Measurements from ENCODE around the gene CDX1.

The CDX1 gene

DNA sequence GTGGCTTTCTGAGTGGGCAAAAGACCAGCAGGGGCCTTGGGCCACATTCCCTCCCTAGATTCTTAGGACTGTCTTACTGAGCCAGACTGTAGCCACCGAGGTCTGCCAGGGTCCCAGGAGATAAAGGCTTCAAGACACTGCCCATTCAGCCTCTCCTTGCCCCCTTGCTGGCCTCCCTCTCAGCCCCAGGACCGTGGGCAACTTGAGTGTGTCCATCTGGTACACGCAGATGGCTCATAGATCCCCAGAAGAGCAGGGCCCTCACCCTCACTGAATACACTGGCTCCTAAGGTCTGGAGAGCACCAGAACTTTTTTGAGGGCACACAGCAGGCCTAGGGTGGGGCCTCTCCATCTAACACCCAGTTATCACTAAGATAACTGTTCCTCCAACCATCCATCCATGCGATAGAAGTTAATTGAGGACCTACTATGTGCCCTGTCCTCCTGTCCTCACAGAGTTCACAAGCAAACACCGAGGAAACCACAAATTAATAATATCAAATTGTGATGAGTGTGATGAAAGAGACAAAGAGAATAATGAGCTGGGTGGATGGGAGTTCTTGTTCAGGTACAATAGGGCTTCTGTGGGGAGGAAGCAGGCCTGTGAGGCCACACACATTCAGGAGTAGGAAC, 6.0 kb upstream of the CDX1 start:
- DNase-seq (ENCODE audit: low spot score): no peak
- in situ Hi-C loops (cut with MboI; ENCODE audit: low sequenced_read_pairs, unreplicated experiment): loop anchor here (10.0 kb wide), 1 partner anchor 54 kb away; no protein-coding TSS in a partner anchor
- no peak for TF ChIP-seq CTCF (IDR thresholded peaks at IDR 0.05; ENCODE audit: borderline replicate concordance, control extremely low read depth, extremely low read depth, insufficient read depth, missing control alignments)

- in situ Hi-C loops (cut with MboI; ENCODE audit: low sequenced_read_pairs, unreplicated experiment): loop anchor here (10.0 kb wide), 1 partner anchor 53 kb away; no protein-coding TSS in a partner anchor
- peak; percentile 93 for TF ChIP-seq CTCF (IDR thresholded peaks at IDR 0.05; ENCODE audit: borderline replicate concordance, control extremely low read depth, extremely low read depth, insufficient read depth, missing control alignments)
- peak; percentile 89 for DNase-seq (ENCODE audit: low spot score)
Measured at GRCh38 chr5:150161242-150162141, 5.1 kb upstream of the CDX1 start.

DNA sequence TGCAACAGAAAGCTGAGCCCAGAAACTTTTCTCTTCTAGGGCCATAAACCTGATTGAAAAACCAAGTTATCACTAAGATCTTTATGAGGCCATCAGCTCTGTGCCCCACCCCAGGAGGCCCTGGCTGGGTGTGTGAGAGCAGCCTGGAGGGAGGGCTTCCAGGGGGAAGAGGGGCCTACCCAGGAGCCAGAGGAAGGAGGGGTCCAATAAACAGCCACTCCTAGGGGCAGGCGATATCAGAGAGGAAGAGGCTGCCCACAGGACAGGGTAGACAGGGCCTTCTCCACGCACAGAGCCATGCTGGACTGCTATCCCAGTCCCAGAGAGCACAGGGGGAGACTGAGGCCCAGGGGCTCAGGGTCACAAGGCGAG, 4.5 kb upstream of the CDX1 start:
- in situ Hi-C loops (cut with MboI; ENCODE audit: low sequenced_read_pairs, unreplicated experiment): loop anchor here (10.0 kb wide), 1 partner anchor 53 kb away; no protein-coding TSS in a partner anchor
- no peak for DNase-seq (ENCODE audit: low spot score)
- no peak for TF ChIP-seq CTCF (IDR thresholded peaks at IDR 0.05; ENCODE audit: borderline replicate concordance, control extremely low read depth, extremely low read depth, insufficient read depth, missing control alignments)

- in situ Hi-C loops (cut with MboI; ENCODE audit: low sequenced_read_pairs, unreplicated experiment): loop anchor here (10.0 kb wide), 1 partner anchor 52 kb away; no protein-coding TSS in a partner anchor
- no peak for TF ChIP-seq CTCF (IDR thresholded peaks at IDR 0.05; ENCODE audit: borderline replicate concordance, control extremely low read depth, extremely low read depth, insufficient read depth, missing control alignments)
- no peak for DNase-seq (ENCODE audit: low spot score)
Measured at GRCh38 chr5:150163035-150163434, 3.5 kb upstream of the CDX1 start.

DNA sequence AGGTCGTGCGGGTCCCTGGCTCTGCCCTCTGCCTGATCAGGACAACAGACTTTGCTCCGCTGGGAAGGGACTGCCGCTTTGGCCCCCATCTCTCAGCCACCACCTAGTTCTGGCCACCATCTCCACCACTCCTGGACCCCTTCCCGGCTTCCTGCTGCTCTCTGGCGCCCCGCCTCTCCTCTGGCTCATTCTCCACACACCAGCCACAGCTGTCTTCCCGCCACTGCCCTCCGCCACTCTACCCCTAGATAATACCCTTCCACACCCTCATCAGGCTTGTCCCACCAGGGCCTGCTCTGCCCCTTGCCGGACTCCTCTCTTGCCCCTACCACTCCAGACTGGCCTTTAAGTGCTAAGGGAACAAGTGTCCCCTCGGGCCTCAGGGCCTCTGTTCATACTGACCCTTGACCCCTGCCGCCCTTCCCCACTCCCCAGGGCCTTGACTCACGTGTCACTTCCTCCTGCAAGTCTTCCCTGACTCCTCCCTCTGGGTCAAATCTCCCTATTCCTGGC, 3.0 kb upstream of the CDX1 start:
- TF ChIP-seq CTCF (IDR thresholded peaks at IDR 0.05; ENCODE audit: borderline replicate concordance, control extremely low read depth, extremely low read depth, insufficient read depth, missing control alignments): no peak
- no peak for DNase-seq (ENCODE audit: low spot score)
- in situ Hi-C loops (cut with MboI; ENCODE audit: low sequenced_read_pairs, unreplicated experiment): loop anchor here (10.0 kb wide), 1 partner anchor 51 kb away; no protein-coding TSS in a partner anchor

DNA sequence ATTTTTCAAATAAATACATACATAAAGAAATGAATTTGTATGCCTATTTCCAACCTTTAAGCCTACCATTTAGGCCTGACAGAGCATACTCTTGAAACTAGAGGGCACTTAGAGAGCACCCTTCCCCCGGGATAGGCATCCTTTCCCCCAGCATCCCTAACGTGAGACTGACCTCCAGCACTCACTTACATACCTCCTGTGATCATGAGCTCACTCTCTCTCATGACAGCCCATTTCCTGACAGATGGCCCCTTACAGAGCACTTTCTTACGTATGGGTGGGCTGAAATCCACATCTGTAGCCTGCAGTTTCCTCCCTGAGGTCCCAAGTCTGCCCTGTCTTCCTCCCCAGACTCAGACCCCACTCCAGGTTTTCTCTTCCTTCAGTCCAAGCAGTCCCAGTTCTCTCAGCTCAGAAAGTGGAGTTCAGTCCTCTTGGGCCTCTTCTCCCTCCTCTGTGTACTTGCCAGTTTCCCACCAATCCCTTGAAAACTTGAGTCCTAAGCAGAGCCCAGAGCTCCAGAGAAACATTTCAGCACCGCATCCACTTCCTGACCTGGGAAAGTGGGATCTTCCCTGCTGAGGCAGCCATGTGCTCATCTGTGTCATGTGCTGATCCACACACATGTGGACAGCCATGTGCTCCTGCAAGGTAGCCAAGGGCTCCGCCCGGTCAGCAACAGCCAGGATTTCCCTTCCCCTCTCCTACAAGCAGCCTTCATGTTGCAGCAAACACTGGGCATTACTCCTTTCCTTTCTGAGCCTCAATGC, 2.2 kb upstream of the CDX1 start:
- in situ Hi-C loops (cut with MboI; ENCODE audit: low sequenced_read_pairs, unreplicated experiment): loop anchor here (10.0 kb wide), 1 partner anchor 50 kb away; no protein-coding TSS in a partner anchor
- TF ChIP-seq CTCF (IDR thresholded peaks at IDR 0.05; ENCODE audit: borderline replicate concordance, control extremely low read depth, extremely low read depth, insufficient read depth, missing control alignments): no peak
- no peak for DNase-seq (ENCODE audit: low spot score)
